ENCODE results near the gene SMIM44.

GRCh38 chr19:3442487-3443071 lies 40.7 kb downstream of the SMIM44 start:
- TF ChIP-seq CTCF (IDR thresholded peaks at IDR 0.05), result no peak
- no peak for TF ChIP-seq POLR2A (IDR thresholded peaks at IDR 0.05)
